HEK293 (cell line): ENCODE data around the gene SUGP1.

Experiments used
- CTCF ChIA-PET: fragments of 350-600 bp; formaldehyde crosslinking; extraction: SDS; loops from one replicate; lab custom pipeline; 2021; ENCODE audit warnings: antibody characterized with exemption; lab: Yijun Ruan, JAX
- POLR2A ChIA-PET: fragments of 300-600 bp; formaldehyde crosslinking; extraction: SDS; loops from one replicate; lab custom pipeline; 2020; ENCODE audit warnings: antibody characterized with exemption, inconsistent platforms; lab: Yijun Ruan, JAX
- H3K27ac ChIP-seq: fragments of 200-500 bp; sonication (Bioruptor generic); 2 replicates; pipeline ENCODE4 v1.5.1; 2014; ENCODE audit warnings: low read depth, low read length, control low read depth, inconsistent platforms; ENCODE audit errors: extremely low read depth
- H3K36me3 ChIP-seq, 2 experiments: fragments of 200-500 bp in 1 of 2; sonication (Bioruptor generic) in 1 of 2; 1 replicate in 1 of 2; 2 replicates in 1 of 2; pipeline ENCODE4 v1.5.1; 2014 to 2017; ENCODE audit warnings: inconsistent platforms in 2 of 2, low read length in 2 of 2; ENCODE audit not compliant: control insufficient read depth in 2 of 2, insufficient read depth in 1 of 2
- H3K4me1 ChIP-seq: fragments of 200-500 bp; sonication (Bioruptor generic); 2 replicates; pipeline ENCODE4 v1.5.1; 2014; ENCODE audit warnings: mild to moderate bottlenecking, low read length, inconsistent platforms; ENCODE audit not compliant: control insufficient read depth, insufficient read depth
- H3K4me3 ChIP-seq: 2 replicates; pipeline ENCODE4 v1.5.1; 2011; ENCODE audit warnings: low read depth, mild to moderate bottlenecking, control low read depth, low read length, moderate library complexity
- H3K9me3 ChIP-seq: fragments of 200-500 bp; sonication (Bioruptor generic); 2 replicates; pipeline ENCODE4 v1.5.1; 2014; ENCODE audit warnings: low read depth, low read length, inconsistent platforms; ENCODE audit not compliant: control insufficient read depth, insufficient read depth
- CTCF ChIP-seq: fragments of 450-650 bp; formaldehyde crosslinking; IDR thresholded peaks from 2 replicates; pipeline ENCODE4 v1.5.1; 2016; ENCODE audit warnings: missing biosample characterization, missing genetic modification characterization
- ELK4 ChIP-seq: IDR thresholded peaks from 2 replicates; pipeline ENCODE4 v1.6.1; 2011; ENCODE audit warnings: mild to moderate bottlenecking, low read depth, low read length, borderline replicate concordance
- PRDM10 ChIP-seq: fragments of 450-650 bp; formaldehyde crosslinking; IDR thresholded peaks from 2 replicates; pipeline ENCODE4 v1.5.1; 2016; ENCODE audit warnings: missing biosample characterization, missing genetic modification characterization
- SCRT2 ChIP-seq: fragments of 450-650 bp; formaldehyde crosslinking; IDR thresholded peaks from 2 replicates; pipeline ENCODE4 v1.5.1; 2016; ENCODE audit warnings: missing biosample characterization, missing genetic modification characterization
- YY1 ChIP-seq: fragments of 450-650 bp; formaldehyde crosslinking; IDR thresholded peaks from 2 replicates; pipeline ENCODE4 v1.5.1; 2018; ENCODE audit warnings: missing biosample characterization, missing genetic modification characterization
- ZBTB21 ChIP-seq: fragments of 450-650 bp; formaldehyde crosslinking; IDR thresholded peaks from 2 replicates; pipeline ENCODE4 v1.5.1; 2017; ENCODE audit warnings: missing biosample characterization, missing genetic modification characterization
- ZBTB48 ChIP-seq: fragments of 450-650 bp; formaldehyde crosslinking; IDR thresholded peaks from 2 replicates; pipeline ENCODE4 v1.5.1; 2016; ENCODE audit warnings: missing biosample characterization, missing genetic modification characterization
- ZBTB49 ChIP-seq: fragments of 450-650 bp; formaldehyde crosslinking; IDR thresholded peaks from 2 replicates; pipeline ENCODE4 v1.5.1; 2016; ENCODE audit warnings: missing biosample characterization, missing genetic modification characterization, low read depth
- ZBTB7A ChIP-seq: fragments of 450-650 bp; formaldehyde crosslinking; IDR thresholded peaks from 2 replicates; pipeline ENCODE4 v1.5.1; 2016; ENCODE audit warnings: low read depth, missing biosample characterization, missing genetic modification characterization
- ZNF10 ChIP-seq: fragments of 450-650 bp; formaldehyde crosslinking; IDR thresholded peaks from 2 replicates; pipeline ENCODE4 v1.5.1; 2017; ENCODE audit warnings: missing biosample characterization, missing genetic modification characterization
- ZNF132 ChIP-seq: fragments of 450-650 bp; formaldehyde crosslinking; IDR thresholded peaks from 2 replicates; pipeline ENCODE4 v1.5.1; 2017; ENCODE audit warnings: missing biosample characterization, missing genetic modification characterization, borderline replicate concordance
- ZNF37A ChIP-seq: fragments of 450-650 bp; IDR thresholded peaks from 2 replicates; pipeline ENCODE4 v1.5.1; 2018; ENCODE audit warnings: missing biosample characterization, missing genetic modification characterization
- ZNF394 ChIP-seq: fragments of 450-650 bp; formaldehyde crosslinking; IDR thresholded peaks from 2 replicates; pipeline ENCODE4 v1.5.1; 2016; ENCODE audit warnings: missing biosample characterization, missing genetic modification characterization, mild to moderate bottlenecking, moderate library complexity, borderline replicate concordance
- ZNF514 ChIP-seq: fragments of 450-650 bp; formaldehyde crosslinking; IDR thresholded peaks from 2 replicates; pipeline ENCODE4 v1.5.1; 2016; ENCODE audit warnings: missing biosample characterization, missing genetic modification characterization
- ZNF610 ChIP-seq: fragments of 450-650 bp; formaldehyde crosslinking; IDR thresholded peaks from 2 replicates; pipeline ENCODE4 v1.5.1; 2016; ENCODE audit warnings: missing biosample characterization, missing genetic modification characterization, borderline replicate concordance

The SUGP1 gene

GRCh38 chr19:19321141-19321577 lies 850 bp upstream of the SUGP1 start (continued):
- TF ChIP-seq SCRT2 (tag by site-specific recombination): peak; percentile 98

- CTCF ChIA-PET: no interaction called here
Measured at GRCh38 chr19:19319732-19320360, 463 bp downstream of the SUGP1 start.

GRCh38 chr19:19316082-19316481 lies 4.2 kb downstream of the SUGP1 start:
- ChIA-PET POLR2A (interaction anchor here (0.6 kb wide), 1 partner anchor 63 kb away, joined by 3 read pairs; no protein-coding TSS in a partner anchor), CTCF (interaction anchor here (1.1 kb wide), 2 partner anchors 10 to 12 kb away, joined by 3 read pairs; no protein-coding TSS in a partner anchor)
- no peak overlapping the region for H3K4me3 ChIP-seq
- H3K4me1 ChIP-seq: peaks cover 3% of the 10 kb centered on the region; the same call in 1 of the 2 replicates
- H3K9me3 ChIP-seq: no peaks in the 10 kb centered on the region
- no peak overlapping the region for H3K27ac ChIP-seq
- H3K36me3 ChIP-seq: peaks cover 42 to 50% of the 10 kb centered on the region in 2 experiments
- TF ChIP-seq ZNF10 (tag by site-specific recombination): no peak
- TF ChIP-seq CTCF (tag by site-specific recombination): no peak
- no peak for TF ChIP-seq ZNF514 (tag by site-specific recombination)
- TF ChIP-seq YY1 (tag by site-specific recombination): no peak
- no peak for TF ChIP-seq ZBTB49 (tag by site-specific recombination)
- no peak for TF ChIP-seq ZNF394 (tag by site-specific recombination)
- TF ChIP-seq ZNF610: no peak
- TF ChIP-seq ELK4: no peak
- TF ChIP-seq ZBTB21 (tag by site-specific recombination): no peak
- TF ChIP-seq ZNF132 (tag by site-specific recombination): no peak

More at GRCh38 chr19:19319732-19320360, 463 bp downstream of the SUGP1 start:
- peak; percentile 50; the same call in 1 of the 2 replicates for TF ChIP-seq ZBTB48 (tag by site-specific recombination)
- no peak for TF ChIP-seq SCRT2 (tag by site-specific recombination)
- TF ChIP-seq PRDM10 (tag by site-specific recombination): no peak
- no peak for TF ChIP-seq ELK4
- TF ChIP-seq ZBTB7A (tag by site-specific recombination): no peak
- no peak for TF ChIP-seq ZNF37A (tag by site-specific recombination)
- no peak for TF ChIP-seq ZNF610
- Histone ChIP-seq H3K9me3 (no peaks in the 10 kb centered on the region), H3K4me1 (peaks cover 3% of the 10 kb centered on the region; the same call in 1 of the 2 replicates), H3K27ac (peak overlapping the region; percentile 90), H3K4me3 (peak overlapping the region; percentile 100), H3K36me3 (peaks cover 23 to 39% of the 10 kb centered on the region in 2 experiments)
- POLR2A ChIA-PET: no interaction called here
